ENCODE measurements around the gene AGO3. TPM values are rescaled to one million over a fixed set of nuclear protein-coding genes. Genes with fewer than 3 reads are reported as not detected.

Gene AGO3
- total and polyA plus RNA-seq, 2 donors (not counting 3 experiments of a cell fraction or from before 2014, with no cell fraction given), result 10.4 to 21.1 TPM

- no peaks in the 10 kb centered on the region for H3K9me3 ChIP-seq (replicated peaks; ENCODE audit: control insufficient read depth, insufficient read depth, low read length)
- H3K27me3 ChIP-seq (ENCODE audit: control insufficient read depth in 2 of 2, insufficient read depth in 2 of 2, low read length in 2 of 2), result no peaks in the 10 kb centered on the region
- H3K4me1 ChIP-seq (ENCODE audit: control insufficient read depth, extremely low read depth, insufficient read depth, low read length), result no peaks in the 10 kb centered on the region
- H3K4me2 ChIP-seq (ENCODE audit: insufficient read depth, low read length), result no peak overlapping the region
- CTCF ChIA-PET, result interaction anchor here (2.1 to 2.9 kb wide), 2 partner anchors 9 to 26 kb away, joined by 9 read pairs; no protein-coding TSS in a partner anchor
- TF ChIP-seq GATA2 (IDR thresholded peaks at IDR 0.05; ENCODE audit: insufficient read depth, insufficient read length, low read depth, low read length), result no peak
- TF ChIP-seq MAX (IDR thresholded peaks at IDR 0.05; ENCODE audit: insufficient read depth, insufficient read length), result no peak
- no peak overlapping the region for H2AFZ ChIP-seq (ENCODE audit: low read depth, low read length)
- no peaks in the 10 kb centered on the region for H3K36me3 ChIP-seq (ENCODE audit: control insufficient read depth in 2 of 2, extremely low read depth in 1 of 2, insufficient read depth in 2 of 2, low read length in 2 of 2)
- intact Hi-C loops (cut with micrococcal nuclease) (no loop called here), dilution Hi-C loops (cut with MboI; ENCODE audit: extremely low pct_ligation_motif_present, low sequenced_read_pairs) (no loop called here)
- FAIRE-seq (no peak), DNase-seq (ENCODE audit: low read depth, low spot score) (no peak)
- no peak overlapping the region for H3K4me3 ChIP-seq (replicated peaks in 1 of 3; ENCODE audit: insufficient read depth in 1 of 3, low read depth in 1 of 3, low read length in 3 of 3)
- no peaks in the 10 kb centered on the region for H3K9me1 ChIP-seq (replicated peaks; ENCODE audit: control insufficient read depth, extremely low read depth, insufficient read depth, low read length)
- no peak overlapping the region for H3K9ac ChIP-seq (replicated peaks; ENCODE audit: extremely low read depth, insufficient read depth, low read length)
- no peaks in the 10 kb centered on the region for H4K20me1 ChIP-seq (replicated peaks; ENCODE audit: control insufficient read depth, extremely low read depth, insufficient read depth, low read length)
- POLR2A ChIA-PET, result no interaction called here
- no peak overlapping the region for H3K27ac ChIP-seq (ENCODE audit: insufficient read depth, low read depth, low read length)
- BruUV-seq (replicated peaks), result no TSS peak
- no peaks in the 10 kb centered on the region for H3K79me2 ChIP-seq (ENCODE audit: control insufficient read depth, insufficient read depth, low read length)
Measured at GRCh38 chr1:36108314-36108713, 177.4 kb downstream of the AGO3 start.

GRCh38 chr1:36109041-36109679, 178.3 kb downstream of the AGO3 start:
- FAIRE-seq (no peak), DNase-seq (ENCODE audit: low read depth, low spot score) (no peak)
- no peaks in the 10 kb centered on the region for H3K79me2 ChIP-seq (ENCODE audit: control insufficient read depth, insufficient read depth, low read length)
- no peak overlapping the region for H3K4me3 ChIP-seq (replicated peaks in 1 of 3; ENCODE audit: insufficient read depth in 1 of 3, low read depth in 1 of 3, low read length in 3 of 3)
- H3K9ac ChIP-seq (replicated peaks; ENCODE audit: extremely low read depth, insufficient read depth, low read length), result no peak overlapping the region
- CTCF ChIA-PET, result interaction anchor here (1.3 to 2.9 kb wide), 3 partner anchors 8 to 40 kb away, joined by 5 to 9 read pairs (median 9); partner anchors contain the start of gene TRAPPC3
- no peaks in the 10 kb centered on the region for H3K4me1 ChIP-seq (ENCODE audit: control insufficient read depth, extremely low read depth, insufficient read depth, low read length)
- no peaks in the 10 kb centered on the region for H3K27me3 ChIP-seq (ENCODE audit: control insufficient read depth in 2 of 2, insufficient read depth in 2 of 2, low read length in 2 of 2)
- H3K9me1 ChIP-seq (replicated peaks; ENCODE audit: control insufficient read depth, extremely low read depth, insufficient read depth, low read length), result no peaks in the 10 kb centered on the region
- H2AFZ ChIP-seq (ENCODE audit: low read depth, low read length), result no peak overlapping the region
- no peaks in the 10 kb centered on the region for H4K20me1 ChIP-seq (replicated peaks; ENCODE audit: control insufficient read depth, extremely low read depth, insufficient read depth, low read length)
- BruUV-seq (replicated peaks), result no TSS peak
- POLR2A ChIA-PET, result interaction anchor here (1.4 kb wide), 1 partner anchor 79 kb away, joined by 4 read pairs; no protein-coding TSS in a partner anchor
- H3K4me2 ChIP-seq (ENCODE audit: insufficient read depth, low read length), result no peak overlapping the region
- no peaks in the 10 kb centered on the region for H3K36me3 ChIP-seq (ENCODE audit: control insufficient read depth in 2 of 2, extremely low read depth in 1 of 2, insufficient read depth in 2 of 2, low read length in 2 of 2)
- TF ChIP-seq MAX (IDR thresholded peaks at IDR 0.05; ENCODE audit: insufficient read depth, insufficient read length) (no peak), CTCF (IDR thresholded peaks at IDR 0.05; ENCODE audit: extremely low read depth in 1 of 2, insufficient read depth in 1 of 2, low read depth in 1 of 2, low read length in 2 of 2) (no peak), JUN (IDR thresholded peaks at IDR 0.05; ENCODE audit: borderline replicate concordance, insufficient read depth, insufficient read length, low read depth) (no peak), MYC (IDR thresholded peaks at IDR 0.05; ENCODE audit: low read depth, low read length) (no peak), POLR2A (IDR thresholded peaks at IDR 0.05; ENCODE audit: low read depth, low read length) (no peak), EZH2 (IDR thresholded peaks at IDR 0.05; ENCODE audit: borderline replicate concordance, low read depth, low read length, severe bottlenecking) (no peak), GATA2 (IDR thresholded peaks at IDR 0.05; ENCODE audit: insufficient read depth, insufficient read length, low read depth, low read length) (no peak), FOS (IDR thresholded peaks at IDR 0.05; ENCODE audit: borderline replicate concordance, insufficient read depth, low read length) (no peak), POLR2AphosphoS5 (IDR thresholded peaks at IDR 0.05; ENCODE audit: insufficient read depth, low read depth, low read length) (no peak)
- H3K27ac ChIP-seq (ENCODE audit: insufficient read depth, low read depth, low read length), result no peak overlapping the region
- dilution Hi-C loops (cut with MboI; ENCODE audit: extremely low pct_ligation_motif_present, low sequenced_read_pairs) (no loop called here), intact Hi-C loops (cut with micrococcal nuclease) (no loop called here)
- H3K9me3 ChIP-seq (replicated peaks; ENCODE audit: control insufficient read depth, insufficient read depth, low read length), result no peaks in the 10 kb centered on the region

Data from endothelial cell of umbilical vein (primary cell).